GM12864 (cell line): Measurements from ENCODE around the gene LDLRAD3.
A peak's percentile ranks its signal among the peaks of the same experiment; 100 is the strongest.

Source experiments
- DNase-seq: peaks from one replicate; pipeline ENCODE4 v3.0.0-alpha.2; 2011; ENCODE audit warnings: low read depth
- H3K4me3 ChIP-seq: 2 replicates; pipeline ENCODE4 v1.5.1; 2011; ENCODE audit warnings: mild to moderate bottlenecking, low read depth, low read length, control low read depth
- TF ChIP-seq, protein P1 (sequence below): IDR thresholded peaks from 2 replicates; pipeline ENCODE4 v1.5.1; 2011; ENCODE audit warnings: low read depth, mild to moderate bottlenecking, moderate library complexity, low read length, control low read depth, inconsistent platforms; ENCODE audit errors: missing control alignments

The LDLRAD3 gene, protein sequence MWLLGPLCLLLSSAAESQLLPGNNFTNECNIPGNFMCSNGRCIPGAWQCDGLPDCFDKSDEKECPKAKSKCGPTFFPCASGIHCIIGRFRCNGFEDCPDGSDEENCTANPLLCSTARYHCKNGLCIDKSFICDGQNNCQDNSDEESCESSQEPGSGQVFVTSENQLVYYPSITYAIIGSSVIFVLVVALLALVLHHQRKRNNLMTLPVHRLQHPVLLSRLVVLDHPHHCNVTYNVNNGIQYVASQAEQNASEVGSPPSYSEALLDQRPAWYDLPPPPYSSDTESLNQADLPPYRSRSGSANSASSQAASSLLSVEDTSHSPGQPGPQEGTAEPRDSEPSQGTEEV

DNA sequence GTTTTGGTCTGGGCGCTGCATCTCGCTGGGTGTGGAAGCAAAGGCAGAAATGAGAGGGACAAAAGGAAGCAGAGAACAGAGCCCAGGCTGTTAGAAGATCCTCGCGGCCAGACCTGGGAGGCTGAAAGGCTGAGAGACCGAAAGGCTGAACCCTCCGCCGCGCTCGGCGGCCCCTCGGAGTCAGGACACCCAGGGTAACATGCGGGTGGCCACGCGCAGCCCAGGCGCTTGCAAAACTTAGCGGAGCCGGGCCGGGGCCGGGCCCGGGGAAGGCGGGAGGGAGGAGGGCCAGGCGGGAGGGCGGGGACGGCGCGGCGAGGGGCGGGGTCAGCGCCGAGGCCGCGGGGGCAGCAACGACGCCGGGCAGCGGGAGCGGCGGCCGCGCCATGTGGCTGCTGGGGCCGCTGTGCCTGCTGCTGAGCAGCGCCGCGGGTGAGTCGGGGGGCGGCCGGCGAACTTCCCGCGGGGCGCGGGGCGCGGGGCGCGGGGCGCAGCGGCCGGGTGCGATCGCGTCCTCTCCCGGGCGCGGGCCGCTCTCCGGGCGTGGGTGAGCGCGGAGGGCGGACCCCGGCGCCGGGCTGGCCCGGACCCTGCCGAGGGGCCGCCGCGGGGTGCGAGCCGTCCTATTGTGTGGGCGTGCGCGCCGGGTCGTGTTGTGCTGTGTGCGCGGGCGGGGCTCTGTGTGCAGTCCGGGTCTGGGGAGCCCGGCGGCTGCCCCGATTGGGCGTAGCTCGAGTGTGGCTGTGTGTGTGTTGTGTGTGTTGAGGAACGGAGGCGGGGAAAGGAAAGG lies at the start of gene LDLRAD3:
Gene LDLRAD3, plus strand, starts transcription at position 350 of the 790 bp plus-strand sequence. Its CDS starts 37 bp downstream, at position 387.
- H3K4me3 ChIP-seq: peak within 1 kb of the TSS; percentile 53
- DNase-seq: no peak
- TF ChIP-seq, protein P1, sequence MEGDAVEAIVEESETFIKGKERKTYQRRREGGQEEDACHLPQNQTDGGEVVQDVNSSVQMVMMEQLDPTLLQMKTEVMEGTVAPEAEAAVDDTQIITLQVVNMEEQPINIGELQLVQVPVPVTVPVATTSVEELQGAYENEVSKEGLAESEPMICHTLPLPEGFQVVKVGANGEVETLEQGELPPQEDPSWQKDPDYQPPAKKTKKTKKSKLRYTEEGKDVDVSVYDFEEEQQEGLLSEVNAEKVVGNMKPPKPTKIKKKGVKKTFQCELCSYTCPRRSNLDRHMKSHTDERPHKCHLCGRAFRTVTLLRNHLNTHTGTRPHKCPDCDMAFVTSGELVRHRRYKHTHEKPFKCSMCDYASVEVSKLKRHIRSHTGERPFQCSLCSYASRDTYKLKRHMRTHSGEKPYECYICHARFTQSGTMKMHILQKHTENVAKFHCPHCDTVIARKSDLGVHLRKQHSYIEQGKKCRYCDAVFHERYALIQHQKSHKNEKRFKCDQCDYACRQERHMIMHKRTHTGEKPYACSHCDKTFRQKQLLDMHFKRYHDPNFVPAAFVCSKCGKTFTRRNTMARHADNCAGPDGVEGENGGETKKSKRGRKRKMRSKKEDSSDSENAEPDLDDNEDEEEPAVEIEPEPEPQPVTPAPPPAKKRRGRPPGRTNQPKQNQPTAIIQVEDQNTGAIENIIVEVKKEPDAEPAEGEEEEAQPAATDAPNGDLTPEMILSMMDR: no peak

DNA sequence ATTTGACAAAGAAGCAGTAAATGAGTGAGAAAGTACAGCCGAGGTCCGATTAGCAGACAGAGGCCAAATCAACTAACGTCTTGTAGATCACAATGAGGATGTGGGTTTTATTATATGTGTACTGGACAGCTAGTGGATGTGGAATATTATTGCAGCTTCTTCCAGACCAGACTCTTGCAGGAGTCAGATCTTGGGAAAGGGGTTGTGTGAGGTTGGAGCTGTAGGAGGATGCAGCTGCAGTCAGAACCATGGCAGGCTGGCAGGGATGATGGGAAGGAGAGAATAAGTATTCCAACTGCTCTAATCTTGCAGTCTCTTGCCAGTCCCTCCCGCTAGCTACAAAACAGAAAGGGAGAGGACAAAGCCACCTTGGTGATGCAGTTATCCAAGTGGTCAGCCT lies 46.8 kb upstream of the LDLRAD3 start:
- no peak for DNase-seq
- no peak overlapping the region for H3K4me3 ChIP-seq
- TF ChIP-seq, protein P1: no peak

DNA sequence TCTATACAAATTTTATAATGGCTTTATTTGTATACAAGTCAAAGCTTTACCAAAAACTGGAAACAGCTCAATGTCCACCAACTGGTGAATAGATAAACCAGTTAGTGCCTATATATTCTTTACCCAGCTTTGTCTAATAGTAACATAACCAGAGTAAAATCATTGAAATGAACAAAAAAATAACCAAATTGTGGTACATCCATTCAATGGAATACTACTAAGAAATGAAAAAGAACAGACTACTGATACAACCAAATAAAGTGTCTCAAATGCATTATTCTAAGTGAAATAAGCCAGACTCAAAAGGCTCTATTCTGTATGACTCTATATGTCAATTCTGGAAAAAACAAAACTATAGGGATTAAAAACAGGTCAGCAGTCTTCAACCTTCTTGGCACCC lies 40.9 kb upstream of the LDLRAD3 start:
- TF ChIP-seq, protein P1: no peak
- no peak overlapping the region for H3K4me3 ChIP-seq
- no peak for DNase-seq

DNA sequence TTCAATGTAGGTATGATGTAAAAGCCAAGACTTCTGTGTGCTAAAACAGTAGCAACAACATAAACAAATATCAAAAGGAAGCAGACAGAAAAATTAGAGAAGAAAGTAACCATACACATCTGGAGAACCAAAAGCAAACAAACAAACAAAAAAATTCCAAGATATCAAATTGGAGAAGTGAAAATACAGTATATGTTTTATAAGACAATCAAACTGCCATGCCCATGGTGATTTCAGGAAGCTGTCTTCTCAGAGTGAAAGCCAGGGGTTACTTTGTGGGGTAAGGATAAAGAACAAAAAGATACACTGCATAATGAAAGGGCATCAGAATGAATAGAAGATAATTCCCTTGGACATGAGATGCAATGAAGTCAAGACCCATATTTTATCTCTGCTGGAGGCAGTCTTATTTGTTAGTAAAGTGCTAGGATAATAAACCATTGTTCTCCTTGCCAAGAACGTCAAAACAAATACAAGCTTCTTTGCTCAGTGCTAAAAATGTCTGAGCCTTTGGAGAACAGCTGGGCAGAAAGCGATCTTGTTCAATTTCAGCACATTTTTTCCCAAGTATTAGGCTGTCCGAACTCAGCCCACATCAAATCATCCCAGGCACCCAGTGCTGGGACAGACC lies 38.1 kb upstream of the LDLRAD3 start:
- DNase-seq: no peak

DNA sequence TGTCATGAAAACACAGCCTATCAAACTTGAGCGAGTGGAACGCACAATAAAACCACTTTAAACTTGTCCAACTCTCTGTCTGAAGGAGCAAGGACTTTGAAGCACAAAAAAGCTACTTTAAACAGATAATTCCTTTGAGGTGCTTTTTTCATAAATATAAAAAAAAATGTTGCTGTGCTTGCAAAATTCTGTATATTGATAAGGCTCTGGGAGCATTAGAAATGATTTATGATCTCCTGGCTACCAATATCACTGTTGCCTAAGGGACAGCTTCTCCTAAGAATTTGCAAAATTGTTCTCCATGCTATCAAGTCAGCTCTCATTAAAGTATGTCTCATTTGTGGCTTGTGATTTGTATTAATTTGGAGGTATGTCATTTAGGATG lies 37.6 kb upstream of the LDLRAD3 start:
- no peak for DNase-seq
- TF ChIP-seq, protein P1: no peak
- no peak overlapping the region for H3K4me3 ChIP-seq

More for the DNA sequence above, 38.1 kb upstream of the LDLRAD3 start:
- TF ChIP-seq, protein P1: no peak
- no peak overlapping the region for H3K4me3 ChIP-seq

DNA sequence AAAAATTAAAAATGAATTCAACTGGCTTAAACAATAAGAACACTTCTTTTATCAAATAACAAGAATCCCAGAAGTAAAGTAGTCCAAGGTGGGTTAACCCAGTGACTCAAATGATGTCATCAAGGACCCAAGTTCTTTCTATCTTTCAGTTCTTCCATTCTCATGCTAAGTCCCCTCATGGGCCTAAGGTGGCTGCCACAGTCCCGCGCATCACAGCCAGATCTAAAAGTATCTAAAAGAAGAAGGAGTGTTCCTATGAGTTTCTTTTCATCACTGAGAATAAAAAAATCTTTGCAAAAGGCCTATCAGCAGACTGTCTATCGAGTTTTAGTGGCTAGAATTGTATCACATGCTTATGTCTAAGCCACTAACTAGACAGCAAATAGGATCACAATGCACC lies 37.2 kb upstream of the LDLRAD3 start:
- no peak overlapping the region for H3K4me3 ChIP-seq
- TF ChIP-seq, protein P1: no peak
- DNase-seq: no peak
